Neural cell (in vitro differentiated cells): ENCODE measurements around the gene MS4A6A.

ENCODE experiments used
- EP300 ChIP-seq: fragments of 450-650 bp; conservative IDR thresholded peaks from 2 replicates; pipeline ENCODE4 v1.6.1; 2014; ENCODE audit warnings: antibody characterized with exemption, mild to moderate bottlenecking, moderate library complexity; ENCODE audit not compliant: poor library complexity, severe bottlenecking
- EZH2 ChIP-seq: fragments of 200-600, 300-800 bp; shearing (Covaris generic), sonication (generic); IDR thresholded peaks from 2 replicates; pipeline ENCODE4 v1.6.1; 2014; ENCODE audit warnings: antibody characterized with exemption, low read length, borderline replicate concordance, mild to moderate bottlenecking; ENCODE audit not compliant: insufficient read depth, poor library complexity, severe bottlenecking
- MXI1 ChIP-seq: fragments of 450-650 bp; conservative IDR thresholded peaks from 2 replicates; pipeline ENCODE4 v1.6.1; 2014; ENCODE audit warnings: antibody characterized with exemption, mild to moderate bottlenecking; ENCODE audit not compliant: poor library complexity, severe bottlenecking
- SMC3 ChIP-seq: fragments of 450-650 bp; conservative IDR thresholded peaks from 2 replicates; pipeline ENCODE4 v1.6.1; 2014; ENCODE audit warnings: antibody characterized with exemption, mild to moderate bottlenecking, moderate library complexity; ENCODE audit not compliant: poor library complexity
- TF ChIP-seq, protein P1 (sequence below): fragments of 450-650 bp; IDR thresholded peaks from 2 replicates; pipeline ENCODE4 v1.5.1; 2014; ENCODE audit warnings: antibody characterized with exemption, mild to moderate bottlenecking, moderate library complexity; ENCODE audit not compliant: poor library complexity, severe bottlenecking

DNA sequence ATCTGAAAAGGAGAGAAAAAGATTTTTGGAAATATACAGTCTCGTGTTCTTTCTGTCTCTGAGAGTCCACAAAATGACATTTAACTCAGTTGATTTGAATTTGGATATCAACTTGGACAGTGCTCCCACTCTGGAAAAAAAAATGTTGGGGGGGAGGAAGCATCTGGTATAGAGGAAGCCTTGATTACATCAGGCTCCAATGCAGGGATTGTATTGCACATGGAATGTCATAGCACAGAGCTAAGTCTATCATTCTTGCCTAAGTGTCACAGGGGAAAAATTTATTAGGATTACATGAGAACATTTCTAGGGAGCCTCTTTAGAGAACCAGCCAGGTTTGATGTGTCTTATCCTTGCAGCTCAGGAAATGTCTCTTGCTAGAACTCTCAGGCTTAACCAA, 23.0 kb downstream of the MS4A6A start:
- TF ChIP-seq, protein P1, sequence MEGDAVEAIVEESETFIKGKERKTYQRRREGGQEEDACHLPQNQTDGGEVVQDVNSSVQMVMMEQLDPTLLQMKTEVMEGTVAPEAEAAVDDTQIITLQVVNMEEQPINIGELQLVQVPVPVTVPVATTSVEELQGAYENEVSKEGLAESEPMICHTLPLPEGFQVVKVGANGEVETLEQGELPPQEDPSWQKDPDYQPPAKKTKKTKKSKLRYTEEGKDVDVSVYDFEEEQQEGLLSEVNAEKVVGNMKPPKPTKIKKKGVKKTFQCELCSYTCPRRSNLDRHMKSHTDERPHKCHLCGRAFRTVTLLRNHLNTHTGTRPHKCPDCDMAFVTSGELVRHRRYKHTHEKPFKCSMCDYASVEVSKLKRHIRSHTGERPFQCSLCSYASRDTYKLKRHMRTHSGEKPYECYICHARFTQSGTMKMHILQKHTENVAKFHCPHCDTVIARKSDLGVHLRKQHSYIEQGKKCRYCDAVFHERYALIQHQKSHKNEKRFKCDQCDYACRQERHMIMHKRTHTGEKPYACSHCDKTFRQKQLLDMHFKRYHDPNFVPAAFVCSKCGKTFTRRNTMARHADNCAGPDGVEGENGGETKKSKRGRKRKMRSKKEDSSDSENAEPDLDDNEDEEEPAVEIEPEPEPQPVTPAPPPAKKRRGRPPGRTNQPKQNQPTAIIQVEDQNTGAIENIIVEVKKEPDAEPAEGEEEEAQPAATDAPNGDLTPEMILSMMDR: no peak
- no peak for TF ChIP-seq SMC3
- no peak for TF ChIP-seq EP300
- no peak for TF ChIP-seq EZH2
- TF ChIP-seq MXI1: no peak
